ENCODE results near the gene P4HA2.

DNA sequence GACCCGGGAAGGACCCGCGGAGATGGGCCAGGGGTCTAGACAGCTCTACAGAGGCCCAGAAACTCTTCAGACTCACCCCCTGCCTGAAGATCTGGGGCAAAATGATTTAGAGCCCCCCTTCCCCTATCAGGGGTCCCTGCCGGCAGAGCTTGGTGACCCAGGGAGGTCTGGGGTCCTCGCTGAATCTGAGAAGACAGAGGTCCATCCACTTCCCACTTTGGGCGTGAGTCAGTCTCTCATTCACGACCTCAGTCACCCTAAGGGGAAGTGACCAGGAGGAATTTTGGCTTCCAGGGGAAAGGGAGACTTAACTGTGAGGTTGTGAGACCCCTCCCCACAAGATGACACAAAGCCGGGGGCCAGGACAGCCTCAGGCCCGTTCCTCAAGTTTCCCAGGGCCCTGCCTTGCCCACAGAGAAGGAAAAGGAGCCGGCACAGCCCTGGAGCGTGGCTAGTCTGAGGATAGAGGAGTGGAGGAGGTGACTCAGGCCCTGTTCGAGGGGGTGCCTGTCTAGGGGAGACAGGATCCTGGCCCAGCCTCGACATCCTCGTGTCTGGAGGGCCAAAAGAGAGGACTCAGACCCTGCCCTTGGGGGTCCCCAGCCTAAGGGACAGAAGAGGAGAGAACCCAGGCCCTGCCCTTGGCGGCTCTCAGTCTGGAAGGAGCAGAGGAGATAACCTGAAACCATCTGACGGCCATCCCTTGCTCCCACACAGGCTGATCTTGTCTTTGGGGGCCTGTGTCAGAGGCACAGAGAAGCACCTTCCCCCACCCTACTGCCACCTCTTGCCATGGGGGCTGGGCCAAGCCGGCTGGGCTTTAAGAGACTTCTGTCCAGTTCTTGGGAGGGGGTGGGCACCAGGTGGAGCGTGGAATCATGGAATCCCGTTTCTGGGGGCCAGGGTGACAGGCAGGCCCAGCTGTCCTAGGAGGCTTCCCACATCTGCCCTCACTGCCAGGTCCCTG lies 30.7 kb upstream of the P4HA2 start:
- TF ChIP-seq, protein P1, sequence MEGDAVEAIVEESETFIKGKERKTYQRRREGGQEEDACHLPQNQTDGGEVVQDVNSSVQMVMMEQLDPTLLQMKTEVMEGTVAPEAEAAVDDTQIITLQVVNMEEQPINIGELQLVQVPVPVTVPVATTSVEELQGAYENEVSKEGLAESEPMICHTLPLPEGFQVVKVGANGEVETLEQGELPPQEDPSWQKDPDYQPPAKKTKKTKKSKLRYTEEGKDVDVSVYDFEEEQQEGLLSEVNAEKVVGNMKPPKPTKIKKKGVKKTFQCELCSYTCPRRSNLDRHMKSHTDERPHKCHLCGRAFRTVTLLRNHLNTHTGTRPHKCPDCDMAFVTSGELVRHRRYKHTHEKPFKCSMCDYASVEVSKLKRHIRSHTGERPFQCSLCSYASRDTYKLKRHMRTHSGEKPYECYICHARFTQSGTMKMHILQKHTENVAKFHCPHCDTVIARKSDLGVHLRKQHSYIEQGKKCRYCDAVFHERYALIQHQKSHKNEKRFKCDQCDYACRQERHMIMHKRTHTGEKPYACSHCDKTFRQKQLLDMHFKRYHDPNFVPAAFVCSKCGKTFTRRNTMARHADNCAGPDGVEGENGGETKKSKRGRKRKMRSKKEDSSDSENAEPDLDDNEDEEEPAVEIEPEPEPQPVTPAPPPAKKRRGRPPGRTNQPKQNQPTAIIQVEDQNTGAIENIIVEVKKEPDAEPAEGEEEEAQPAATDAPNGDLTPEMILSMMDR (IDR thresholded peaks at IDR 0.05): no peak
- TF ChIP-seq POLR2A (IDR thresholded peaks at IDR 0.05): no peak
